Midbrain (tissue), 1 donor: ENCODE measurements around the gene ARAP1.

Source experiments
- DNase-seq: peaks from one replicate; lab custom pipeline; 2025; lab: John Stamatoyannopoulos, UW

ARAP1 gene

DNA sequence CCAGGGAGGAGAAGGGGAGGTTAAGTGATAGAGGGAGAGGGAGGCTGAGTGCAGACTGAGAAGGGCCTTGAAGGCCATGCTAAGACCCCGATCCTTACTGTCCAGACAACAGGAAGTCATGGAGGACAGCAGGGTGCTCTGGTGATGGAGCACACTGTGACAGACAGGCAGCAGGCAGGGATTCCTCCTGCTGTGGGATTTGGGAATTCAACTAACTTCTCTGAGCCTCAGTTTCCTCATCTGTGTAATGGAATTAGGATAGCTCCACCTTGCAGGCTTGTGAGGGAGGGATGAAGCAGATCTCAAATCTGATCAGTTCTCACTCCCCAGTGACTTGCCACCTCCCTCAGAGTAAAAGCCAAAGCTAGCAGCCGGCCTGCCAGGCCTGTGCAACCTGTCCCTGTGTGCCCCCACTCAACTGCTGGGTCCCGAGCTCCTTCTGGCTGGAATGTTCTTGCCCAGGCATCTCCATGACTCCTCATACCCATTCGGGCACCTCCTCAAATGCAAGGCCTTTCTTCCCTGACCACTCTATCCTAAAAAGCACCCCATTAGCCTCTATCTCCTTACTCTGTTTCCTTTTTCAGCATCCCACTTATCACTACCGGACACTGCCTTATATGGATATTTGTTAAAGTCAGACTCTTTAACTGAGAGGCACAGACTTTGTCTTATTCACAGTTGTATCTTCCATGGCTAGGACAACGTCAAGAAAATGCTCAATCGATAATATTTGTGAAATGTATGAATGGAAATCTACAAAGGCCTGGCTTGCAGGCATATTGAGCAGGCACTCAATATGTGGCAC, 9.5 kb downstream of the ARAP1 start:
- DNase-seq = no peak

- DNase-seq = no peak
Measured at GRCh38 chr11:72741849-72742512, 10.2 kb downstream of the ARAP1 start.

DNA sequence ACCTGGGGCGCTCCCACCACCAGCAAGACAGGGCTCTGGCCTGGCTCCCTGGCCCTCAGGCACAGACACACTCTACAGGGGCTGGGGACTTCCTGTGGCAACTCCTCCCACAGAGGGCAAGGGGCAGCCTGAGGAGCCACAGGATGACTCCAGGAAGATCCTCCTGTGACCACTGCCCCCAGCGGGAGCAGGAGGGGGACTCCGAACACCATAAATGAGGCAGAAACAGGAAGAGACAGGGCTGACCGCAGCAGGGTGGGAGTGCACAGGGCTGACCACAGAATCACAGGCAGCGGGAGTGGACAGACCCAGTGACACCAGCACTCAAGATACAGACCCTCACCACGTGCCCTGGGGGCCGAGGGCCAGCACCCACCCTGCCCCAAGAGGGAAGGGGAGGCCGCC, 10.8 kb downstream of the ARAP1 start:
- peak; percentile 31 for DNase-seq

DNA sequence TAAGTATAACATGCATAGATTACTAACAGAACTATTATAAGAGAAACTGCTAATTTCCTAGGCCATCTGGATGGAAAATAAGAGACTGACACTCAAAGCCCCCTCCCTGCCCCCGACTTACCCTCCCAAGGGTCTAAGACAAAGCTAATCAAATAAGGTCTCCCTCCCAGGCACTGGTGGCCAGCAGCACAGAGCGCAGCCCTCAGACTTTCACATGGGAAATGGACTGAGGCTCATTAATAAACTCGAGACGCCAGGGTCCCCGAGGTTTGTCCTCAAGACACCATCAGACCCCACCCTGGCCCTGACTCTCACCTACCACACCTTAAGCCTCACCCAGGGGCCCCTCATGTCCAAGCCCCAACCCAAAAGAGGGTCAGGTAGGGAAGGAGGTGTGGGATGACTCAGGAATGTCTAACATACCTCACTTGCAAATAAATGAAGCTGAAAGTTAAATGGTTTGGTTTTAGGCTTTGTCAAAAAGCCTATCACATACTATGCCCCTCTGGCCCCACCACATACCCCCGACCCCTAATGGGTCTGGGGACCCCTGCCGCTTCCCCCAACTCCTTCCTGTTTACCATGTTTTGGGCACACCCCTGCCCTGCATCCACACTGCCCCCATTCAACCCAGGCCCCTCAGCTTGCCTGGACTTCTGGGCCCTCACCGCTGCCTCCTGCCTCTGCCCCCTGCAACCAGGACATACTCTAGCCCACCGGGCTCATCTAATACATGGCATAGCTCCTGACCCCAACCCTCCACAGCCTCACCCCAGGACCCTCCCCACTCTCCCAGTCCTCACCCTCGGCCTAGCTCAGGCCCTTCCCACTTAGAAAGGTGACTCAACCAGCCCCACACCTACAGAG, 11.4 kb downstream of the ARAP1 start:
- DNase-seq = no peak

- DNase-seq = no peak
Measured at GRCh38 chr11:72740060-72740424, 12.2 kb downstream of the ARAP1 start.

DNA sequence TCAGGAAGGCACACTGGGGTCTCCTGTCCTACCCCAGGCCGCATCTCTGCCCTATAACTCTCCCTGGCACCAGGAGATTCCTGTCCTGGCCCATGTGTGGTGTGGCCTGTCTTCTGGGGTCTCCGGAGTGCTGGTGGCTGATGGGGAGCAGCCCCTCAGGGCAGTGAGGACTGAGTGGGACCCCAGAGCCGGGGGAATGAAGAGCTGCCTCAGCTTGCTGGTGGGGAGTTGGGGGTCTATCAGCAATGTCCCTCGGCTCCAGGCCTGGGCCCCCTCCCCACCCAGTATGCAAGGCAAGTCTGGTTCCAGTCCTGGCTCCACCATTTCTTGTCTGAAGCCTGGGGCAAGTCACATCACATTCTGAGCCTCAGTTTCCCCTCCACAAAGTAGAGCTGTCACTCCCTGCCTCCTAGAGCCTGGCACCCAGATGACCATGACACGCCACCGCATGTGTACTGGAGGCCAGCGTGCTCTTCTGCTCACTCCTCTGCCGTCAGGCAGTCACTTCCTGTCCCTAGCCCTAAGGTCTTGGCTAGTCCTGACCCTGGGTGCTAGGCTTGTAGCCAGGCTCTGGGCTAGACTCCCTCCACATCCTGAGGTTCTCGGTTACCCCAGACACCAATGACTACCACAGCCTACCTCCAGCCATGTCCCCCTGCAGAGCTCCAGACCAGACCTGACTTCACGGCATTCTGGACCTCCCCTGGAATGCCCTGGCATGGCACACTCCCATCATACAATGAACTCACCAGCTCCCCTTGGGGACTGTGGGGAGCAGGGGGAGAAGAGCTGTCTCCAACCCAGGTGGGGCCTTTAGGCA, 12.8 kb downstream of the ARAP1 start:
- DNase-seq = no peak

GRCh38 chr11:72738199-72739141, 13.7 kb downstream of the ARAP1 start:
- no peak for DNase-seq

GRCh38 chr11:72737336-72737735, 14.9 kb downstream of the ARAP1 start:
- DNase-seq = no peak

GRCh38 chr11:72736452-72737069, 15.6 kb downstream of the ARAP1 start:
- DNase-seq = no peak

- no peak for DNase-seq
Measured at GRCh38 chr11:72735495-72736027, 16.6 kb downstream of the ARAP1 start.

GRCh38 chr11:72732329-72732728, 19.9 kb downstream of the ARAP1 start:
- DNase-seq = no peak

GRCh38 chr11:72730737-72731136, 21.5 kb downstream of the ARAP1 start:
- DNase-seq = no peak

- no peak for DNase-seq
Measured at GRCh38 chr11:72730243-72730642, 22.0 kb downstream of the ARAP1 start.

DNA sequence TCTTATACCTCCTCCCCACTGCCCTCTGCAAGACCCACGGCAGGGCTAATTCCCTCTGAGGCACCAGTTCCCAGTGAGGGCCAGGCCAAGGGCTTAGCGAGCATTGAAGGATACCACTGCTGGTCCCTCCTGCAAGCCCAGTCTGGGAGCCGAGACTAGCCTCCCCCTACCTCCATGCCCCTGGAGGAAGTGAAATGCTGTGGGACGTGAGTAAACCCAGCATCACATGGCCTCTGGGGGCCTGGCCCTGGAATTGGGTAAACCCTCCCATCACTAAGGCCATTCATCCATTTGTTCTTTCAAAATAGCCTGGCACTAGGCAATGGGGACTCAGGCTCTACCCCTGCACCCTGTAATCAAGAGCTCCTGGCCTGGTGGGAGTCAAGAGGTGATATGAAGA, 24.7 kb downstream of the ARAP1 start:
- no peak for DNase-seq

DNA sequence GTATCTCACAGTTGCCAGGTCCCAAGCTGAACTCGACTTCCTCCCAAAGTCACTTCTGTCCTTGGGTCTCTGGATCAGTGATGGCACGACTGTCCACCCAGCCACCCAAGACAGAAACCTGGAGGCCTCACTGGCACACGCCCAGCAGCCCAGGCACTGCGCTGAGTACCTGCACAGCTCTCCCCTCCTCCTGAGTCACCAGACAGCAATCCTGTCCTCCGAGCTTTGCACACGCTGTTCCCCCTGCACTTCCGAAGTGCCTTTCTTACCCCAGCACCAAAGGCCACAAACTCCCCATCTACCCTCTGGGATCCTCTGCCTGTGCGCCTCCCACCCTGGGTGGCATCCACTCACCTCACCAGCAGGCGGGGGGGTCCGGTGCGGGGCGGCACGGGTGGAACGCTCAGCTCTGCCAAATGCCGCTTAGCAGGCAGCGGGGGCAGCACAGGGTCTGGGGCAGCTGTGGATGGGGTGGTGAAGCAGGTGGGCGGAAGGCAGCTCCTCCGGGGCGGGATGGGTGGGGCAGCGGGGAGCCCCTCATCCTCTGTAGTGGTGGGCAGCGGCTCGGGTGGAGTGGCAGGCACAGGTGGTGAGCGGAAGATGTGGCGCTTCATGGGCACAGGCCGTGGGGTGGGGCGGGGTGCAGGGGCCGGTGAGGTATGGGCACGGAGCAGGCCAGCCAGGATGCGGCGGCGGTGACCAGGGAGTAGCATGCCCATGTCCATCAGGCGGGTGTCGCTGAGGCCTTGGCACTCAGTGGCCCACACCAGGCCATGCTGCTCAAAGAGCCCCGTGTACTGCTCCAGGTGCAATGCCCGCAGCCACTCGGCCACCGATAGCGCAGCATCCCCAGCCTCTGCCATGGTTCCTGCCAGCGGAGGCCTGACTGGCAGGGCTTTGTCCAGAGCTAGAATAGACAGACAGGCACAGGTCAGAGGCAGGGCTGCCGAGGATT, 25.7 kb downstream of the ARAP1 start:
- DNase-seq = no peak

- no peak for DNase-seq
Measured at GRCh38 chr11:72725724-72726028, 26.5 kb downstream of the ARAP1 start.

GRCh38 chr11:72724851-72725723, 27.1 kb downstream of the ARAP1 start:
- peak; percentile 85 for DNase-seq

- no peak for DNase-seq
Measured at GRCh38 chr11:72724021-72724551, 28.1 kb downstream of the ARAP1 start.
